Transverse colon (tissue), 4 donors: Measurements from ENCODE around the gene BASP1. TPM values are rescaled to one million over a fixed set of nuclear protein-coding genes. Genes with fewer than 3 reads are reported as not detected.

Source experiments
- DNase-seq: peaks from one replicate; pipeline ENCODE4 v3.0.0-alpha.2; 2019
- H3K27ac ChIP-seq, 4 donors: fragments of 200-600 bp; sonication (generic); 2 replicates each; pipeline ENCODE4 v1.5.1; 2016 to 2018; ENCODE audit warnings: inconsistent platforms in 4 of 4
- H3K27me3 ChIP-seq: fragments of 200-600 bp; sonication (generic); 2 replicates; pipeline ENCODE4 v1.5.1; 2017; ENCODE audit warnings: inconsistent platforms
- H3K36me3 ChIP-seq, 4 donors: fragments of 200-600 bp; sonication (generic); 2 replicates each; pipeline ENCODE4 v1.5.1; 2017 to 2019; ENCODE audit warnings: inconsistent platforms in 4 of 4
- H3K4me1 ChIP-seq, 4 donors: fragments of 200-600 bp; sonication (generic); 2 replicates each; pipeline ENCODE4 v1.5.1; 2017 to 2020; ENCODE audit warnings: inconsistent platforms in 4 of 4
- H3K4me3 ChIP-seq, 4 donors: fragments of 200-600 bp; sonication (generic); 1 replicate in 1 of 4; 2 replicates in 3 of 4; pipeline versions ENCODE4 v1.5.1 to v1.6.1; 2017 to 2019; ENCODE audit warnings: inconsistent platforms in 4 of 4
- H3K9me3 ChIP-seq, 2 donors: fragments of 200-600 bp; sonication (generic); 2 replicates each; pipeline ENCODE4 v1.5.1; 2017 to 2019; ENCODE audit warnings: inconsistent platforms in 2 of 2
- CTCF ChIP-seq, 5 experiments: fragments of 200-600 bp in 3 of 5; fragments of 450-650 bp in 2 of 5; sonication (generic) in 3 of 5; IDR thresholded peaks; 1 replicate in 2 of 5; 2 replicates in 3 of 5; pipeline ENCODE4 v1.5.1; 2016 to 2017; ENCODE audit warnings: antibody characterized with exemption in 5 of 5, inconsistent platforms in 3 of 5, mild to moderate bottlenecking in 2 of 5, moderate library complexity in 1 of 5
- EP300 ChIP-seq: sonication (generic); formaldehyde crosslinking; IDR thresholded peaks from one replicate; pipeline ENCODE4 v1.6.1; 2017; ENCODE audit warnings: antibody characterized with exemption, low read depth
- POLR2A ChIP-seq: fragments of 450-650 bp; IDR thresholded peaks from one replicate; pipeline ENCODE4 v1.6.1; 2016; ENCODE audit warnings: antibody characterized with exemption, mild to moderate bottlenecking, moderate library complexity
- POLR2AphosphoS5 ChIP-seq, 3 donors: sonication (generic); formaldehyde crosslinking; IDR thresholded peaks; one replicate each; pipeline ENCODE4 v1.6.1; 2016; ENCODE audit warnings: antibody characterized with exemption in 3 of 3
- WGBS, 2 donors: methylation state at CpG; one replicate each; pipeline ENCODE4 v1.1.5; 2018; ENCODE audit warnings: low coverage in 1 of 2; 5-methylcytosine and 5-hydroxymethylcytosine counted together
- in situ Hi-C, 4 donors: fragments of 200-750 bp; cut with MboI; loops; one replicate each; pipeline versions ENCODE4 v1.15.0 to v1.15.1; 2017; ENCODE audit warnings: low sequenced_read_pairs in 3 of 4, low pct_ligation_motif_present in 1 of 4, low pct_unique_long_range_greater_than_20kb in 1 of 4
- intact Hi-C: fragments of 100-400 bp; cut with DNase I; formaldehyde crosslinking; loops from one replicate; pipeline ENCODE4 v1.15.1; 2023; ENCODE audit warnings: low total_unique reads
- total RNA-seq, 4 donors: library from RNA; depleted of rRNA; stranded (reverse); fragments of >200 nt; gene quantifications; one replicate each; pipeline ENCODE4 v1.1.0, GENCODE V29; 2016

Gene BASP1
- total RNA-seq, 4 donors from 2014 or later = 1.5 to 36.4 (median 9.2) TPM

GRCh38 chr5:17184588-17184987 is 32.8 kb upstream of the BASP1 start:
- intact Hi-C loops (loop anchor here (10.0 kb wide), 1 partner anchor 390 kb away; no protein-coding TSS in a partner anchor), in situ Hi-C loops (loop anchor here in 2 of 4 donors (25.0 kb wide), 2 partner anchors 247 to 697 kb away; partner anchors contain the start of gene MYO10 (in 2 of the 2))
- Histone ChIP-seq H3K9me3 (no peaks in the 10 kb centered on the region), H3K27me3 (no peaks in the 10 kb centered on the region), H3K4me3 (no peak overlapping the region), H3K27ac (no peak overlapping the region), H3K4me1 (peaks cover 0 to 5% (median 3%) of the 10 kb centered on the region in 4 donors), H3K36me3 (no peaks in the 10 kb centered on the region)
- TF ChIP-seq CTCF (IDR thresholded peaks at IDR 0.05) = no peak
- no peak for TF ChIP-seq EP300
- no peak for TF ChIP-seq POLR2A
- TF ChIP-seq POLR2AphosphoS5 (IDR thresholded peaks at IDR 0.05) = no peak
- DNase-seq = no peak
- 72 to 80% methylated on average over 1 of the region's 1 CpG for WGBS, 2 donors

GRCh38 chr5:17185349-17185748 is 32.1 kb upstream of the BASP1 start:
- TF ChIP-seq POLR2A (no peak), POLR2AphosphoS5 (IDR thresholded peaks at IDR 0.05) (no peak), EP300 (no peak), CTCF (IDR thresholded peaks at IDR 0.05) (no peak)
- in situ Hi-C loops = loop anchor here in 3 of 4 donors (5.0 to 25.0 kb wide), 4 partner anchors 248 to 698 kb away; partner anchors contain the start of gene MYO10 (in 2 of the 3)
- Histone ChIP-seq H3K9me3 (no peaks in the 10 kb centered on the region), H3K36me3 (no peaks in the 10 kb centered on the region), H3K4me3 (no peak overlapping the region), H3K27me3 (no peaks in the 10 kb centered on the region), H3K4me1 (peaks cover 0 to 12% (median 8%) of the 10 kb centered on the region in 4 donors), H3K27ac (no peak overlapping the region)
- 78 to 94% methylated on average over 3 of the region's 3 CpGs for WGBS, 2 donors
- no peak for DNase-seq
- intact Hi-C loops = loop anchor here (10.0 kb wide), 1 partner anchor 391 kb away; no protein-coding TSS in a partner anchor

DNA sequence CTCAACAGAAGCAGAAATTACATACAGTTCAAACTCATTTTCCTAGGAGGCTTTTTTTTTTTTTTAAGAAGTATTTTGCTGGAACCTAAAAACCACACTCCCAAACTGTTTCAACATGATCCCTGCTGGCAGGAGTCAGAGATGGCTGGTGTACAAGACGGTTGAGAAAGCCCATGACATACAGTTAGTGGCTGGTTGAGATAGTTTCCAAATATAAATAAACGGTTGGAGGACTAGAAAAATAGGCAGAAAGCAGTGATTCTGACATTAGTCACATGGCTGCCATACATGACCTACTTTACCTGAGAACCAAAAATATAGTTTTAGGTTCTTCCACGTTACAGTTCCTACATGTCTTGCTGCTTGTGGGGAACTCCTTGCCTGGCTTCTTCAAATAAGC is 31.7 kb upstream of the BASP1 start:
- H3K4me1 ChIP-seq = peaks cover 1 to 16% (median 10%) of the 10 kb centered on the region in 4 donors
- no peaks in the 10 kb centered on the region for H3K9me3 ChIP-seq
- no peak overlapping the region for H3K4me3 ChIP-seq
- peak overlapping the region in 2 of 4 donors; percentile 11 to 23 for H3K27ac ChIP-seq
- H3K36me3 ChIP-seq = no peaks in the 10 kb centered on the region
- no peaks in the 10 kb centered on the region for H3K27me3 ChIP-seq
- intact Hi-C loops = loop anchor here (10.0 kb wide), 1 partner anchor 391 kb away; no protein-coding TSS in a partner anchor
- in situ Hi-C loops = loop anchor here in 3 of 4 donors (5.0 to 25.0 kb wide), 4 partner anchors 248 to 698 kb away; partner anchors contain the start of gene MYO10 (in 2 of the 3)
- 35 to 67% methylated on average over 2 to 3 of the region's 3 CpGs for WGBS, 2 donors
- DNase-seq = peak; percentile 27
- no peak for TF ChIP-seq POLR2AphosphoS5 (IDR thresholded peaks at IDR 0.05)
- TF ChIP-seq CTCF (IDR thresholded peaks at IDR 0.05) = no peak
- no peak for TF ChIP-seq EP300
- no peak for TF ChIP-seq POLR2A

GRCh38 chr5:17186256-17186655 is 31.2 kb upstream of the BASP1 start:
- no peak for DNase-seq
- Histone ChIP-seq H3K4me3 (no peak overlapping the region), H3K27ac (peak overlapping the region in 2 of 4 donors; percentile 11 to 23), H3K9me3 (no peaks in the 10 kb centered on the region), H3K27me3 (no peaks in the 10 kb centered on the region), H3K36me3 (no peaks in the 10 kb centered on the region), H3K4me1 (peaks cover 3 to 21% (median 12%) of the 10 kb centered on the region in 4 donors)
- WGBS, 2 donors = 83% methylated on average over 4 of the region's 4 CpGs; no CpG with 5 or more reads in 1 of the 2 donors
- intact Hi-C loops (loop anchor here (10.0 kb wide), 1 partner anchor 391 kb away; no protein-coding TSS in a partner anchor), in situ Hi-C loops (loop anchor here in 3 of 4 donors (5.0 to 25.0 kb wide), 4 partner anchors 249 to 699 kb away; partner anchors contain the start of gene MYO10 (in 2 of the 3))
- TF ChIP-seq POLR2AphosphoS5 (IDR thresholded peaks at IDR 0.05) (no peak), POLR2A (no peak)
